Lower leg skin (tissue), 3 donors: ENCODE measurements around the gene NCAM1.

Experiments
- POLR2A ChIP-seq, 2 donors: fragments of 450-650 bp; IDR thresholded peaks; one replicate each; pipeline ENCODE4 v1.6.1; 2016 to 2017; ENCODE audit warnings: antibody characterized with exemption in 2 of 2, mild to moderate bottlenecking in 1 of 2, moderate library complexity in 1 of 2
- TF ChIP-seq, protein P1 (sequence below), 3 donors: fragments of 450-650 bp; IDR thresholded peaks; one replicate each; pipeline ENCODE4 v1.5.1; 2016; ENCODE audit warnings: antibody characterized with exemption in 3 of 3, mild to moderate bottlenecking in 3 of 3, moderate library complexity in 2 of 3

DNA sequence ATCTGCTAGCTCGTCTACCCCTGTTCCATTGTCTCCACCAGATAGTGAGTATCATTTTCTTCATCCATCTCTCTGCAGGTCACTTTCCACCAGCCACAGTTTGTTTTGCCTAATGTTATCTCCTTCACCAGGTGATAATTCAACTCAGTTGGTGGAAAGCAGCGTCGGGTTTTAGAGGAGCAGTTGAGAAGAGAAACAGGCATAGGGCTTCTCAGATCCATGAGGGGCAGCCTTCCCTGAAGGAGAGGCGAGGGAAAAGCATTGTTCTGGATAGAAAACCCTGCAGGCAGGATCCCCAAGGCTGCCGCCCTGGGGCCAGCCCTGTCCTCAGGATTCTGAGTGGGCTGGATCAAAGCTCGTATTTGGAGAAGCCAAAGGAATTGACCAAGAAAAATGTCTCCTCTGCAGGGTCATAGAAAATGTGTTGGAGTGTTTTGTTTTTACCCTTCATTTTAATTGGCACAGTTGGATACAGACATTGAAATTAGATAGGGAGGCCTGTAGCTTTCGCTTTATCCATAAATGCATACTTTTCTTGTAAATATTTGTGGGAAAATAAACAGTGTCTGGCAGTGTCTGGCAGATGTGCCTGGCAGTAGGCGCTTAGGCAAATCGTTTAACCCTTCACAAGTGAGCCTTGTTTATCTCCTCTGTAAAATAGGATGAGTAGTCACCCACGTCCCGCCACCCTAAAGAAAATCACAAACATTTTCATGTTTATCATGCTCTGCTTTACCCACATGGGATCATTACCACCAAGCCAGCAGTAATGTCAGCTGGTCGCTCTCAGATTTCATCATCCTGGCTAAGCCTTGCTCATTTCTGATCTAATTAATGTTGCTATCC is 279.8 kb downstream of the NCAM1 start:
- TF ChIP-seq, protein P1, sequence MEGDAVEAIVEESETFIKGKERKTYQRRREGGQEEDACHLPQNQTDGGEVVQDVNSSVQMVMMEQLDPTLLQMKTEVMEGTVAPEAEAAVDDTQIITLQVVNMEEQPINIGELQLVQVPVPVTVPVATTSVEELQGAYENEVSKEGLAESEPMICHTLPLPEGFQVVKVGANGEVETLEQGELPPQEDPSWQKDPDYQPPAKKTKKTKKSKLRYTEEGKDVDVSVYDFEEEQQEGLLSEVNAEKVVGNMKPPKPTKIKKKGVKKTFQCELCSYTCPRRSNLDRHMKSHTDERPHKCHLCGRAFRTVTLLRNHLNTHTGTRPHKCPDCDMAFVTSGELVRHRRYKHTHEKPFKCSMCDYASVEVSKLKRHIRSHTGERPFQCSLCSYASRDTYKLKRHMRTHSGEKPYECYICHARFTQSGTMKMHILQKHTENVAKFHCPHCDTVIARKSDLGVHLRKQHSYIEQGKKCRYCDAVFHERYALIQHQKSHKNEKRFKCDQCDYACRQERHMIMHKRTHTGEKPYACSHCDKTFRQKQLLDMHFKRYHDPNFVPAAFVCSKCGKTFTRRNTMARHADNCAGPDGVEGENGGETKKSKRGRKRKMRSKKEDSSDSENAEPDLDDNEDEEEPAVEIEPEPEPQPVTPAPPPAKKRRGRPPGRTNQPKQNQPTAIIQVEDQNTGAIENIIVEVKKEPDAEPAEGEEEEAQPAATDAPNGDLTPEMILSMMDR (IDR thresholded peaks at IDR 0.05): no peak
- no peak for TF ChIP-seq POLR2A (IDR thresholded peaks at IDR 0.05)
